ENCODE measurements around the gene RELT.

The RELT gene

DNA sequence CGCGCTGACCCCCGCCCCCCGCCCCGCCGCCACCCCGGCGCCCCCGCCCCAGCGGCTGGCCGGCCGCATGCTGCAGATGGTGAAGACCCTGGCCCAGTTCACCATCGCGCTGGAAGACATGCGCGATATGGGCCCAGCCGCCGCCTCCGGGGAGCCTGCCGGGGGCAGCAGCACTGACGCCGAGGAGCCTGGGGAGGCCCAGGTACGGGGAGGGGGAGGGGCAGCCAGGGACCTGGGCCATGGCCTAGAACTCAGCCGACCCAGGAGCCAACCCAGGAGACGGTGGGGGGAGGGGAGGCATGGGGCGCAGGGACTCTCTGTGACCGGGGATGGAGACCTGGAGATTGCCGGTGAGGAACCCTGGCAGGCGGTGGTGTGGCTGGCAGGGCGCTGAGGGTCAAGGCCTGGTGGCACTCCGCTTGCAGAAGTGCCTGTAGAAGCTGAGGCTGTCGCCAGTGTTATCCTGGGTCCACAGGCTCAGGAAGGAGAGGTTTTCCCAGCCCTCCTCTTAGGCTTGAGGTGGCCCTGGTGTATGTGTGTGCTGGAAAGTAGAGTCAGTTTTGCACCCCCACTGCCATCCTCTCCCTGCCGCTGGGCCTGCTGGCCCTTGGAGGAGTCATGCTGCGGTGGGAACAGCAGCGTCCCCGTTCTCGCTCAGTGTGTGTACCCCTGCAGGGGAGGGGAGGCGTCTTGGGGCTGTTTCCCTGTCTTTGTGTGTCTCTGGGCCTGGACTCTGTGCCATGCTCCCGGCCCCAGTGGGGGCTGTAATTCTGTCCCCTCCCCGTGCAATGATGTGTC is 32.9 kb upstream of the RELT start:
- no peak overlapping the region for H3K9ac ChIP-seq (ENCODE audit: insufficient read length)
- TF ChIP-seq EZH2 (IDR thresholded peaks at IDR 0.05) (no peak), FOXP2 (optimal IDR thresholded peaks at IDR 0.05; ENCODE audit: control extremely low read depth, extremely low read length, insufficient read depth) (no peak), POLR2AphosphoS5 (IDR thresholded peaks at IDR 0.05; ENCODE audit: borderline replicate concordance, low read depth, low read length) (no peak)
- H3K4me3 ChIP-seq = no peak overlapping the region
- DNase-seq (ENCODE audit: low read depth, low spot score) = no peak
- H3K36me3 ChIP-seq (ENCODE audit: insufficient read depth, low read length) = no peaks in the 10 kb centered on the region
- no peaks in the 10 kb centered on the region for H3K9me3 ChIP-seq (ENCODE audit: low read depth, low read length)
- H3K27ac ChIP-seq = no peak overlapping the region

DNA sequence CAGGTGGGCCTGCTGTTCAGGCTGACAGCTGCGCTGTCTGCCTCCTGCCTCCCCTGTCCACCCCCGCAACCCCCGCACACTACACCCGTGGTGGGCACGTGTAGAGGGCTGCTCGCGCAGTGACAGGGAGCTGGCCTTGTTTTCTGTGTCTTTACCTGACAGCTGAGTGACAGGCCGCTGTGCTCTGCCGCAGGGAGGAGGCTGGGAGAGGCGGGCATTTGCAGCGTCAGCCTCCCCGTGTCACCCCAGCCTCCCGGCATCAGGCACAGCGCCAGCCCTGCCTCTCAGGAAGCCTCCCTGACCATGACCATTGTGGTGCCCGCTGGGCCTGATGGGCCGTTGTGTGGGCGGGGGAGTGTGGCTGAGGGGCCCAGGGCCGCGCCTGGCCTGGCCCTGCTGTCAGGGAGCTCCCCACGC is 32.0 kb upstream of the RELT start:
- DNase-seq (ENCODE audit: low read depth, low spot score) = no peak
- H3K9me3 ChIP-seq (ENCODE audit: low read depth, low read length) = no peaks in the 10 kb centered on the region
- no peaks in the 10 kb centered on the region for H3K36me3 ChIP-seq (ENCODE audit: insufficient read depth, low read length)
- no peak overlapping the region for H3K27ac ChIP-seq
- no peak overlapping the region for H3K9ac ChIP-seq (ENCODE audit: insufficient read length)
- TF ChIP-seq FOXP2 (optimal IDR thresholded peaks at IDR 0.05; ENCODE audit: control extremely low read depth, extremely low read length, insufficient read depth) (no peak), EZH2 (IDR thresholded peaks at IDR 0.05) (no peak)
- no peak overlapping the region for H3K4me3 ChIP-seq

DNA sequence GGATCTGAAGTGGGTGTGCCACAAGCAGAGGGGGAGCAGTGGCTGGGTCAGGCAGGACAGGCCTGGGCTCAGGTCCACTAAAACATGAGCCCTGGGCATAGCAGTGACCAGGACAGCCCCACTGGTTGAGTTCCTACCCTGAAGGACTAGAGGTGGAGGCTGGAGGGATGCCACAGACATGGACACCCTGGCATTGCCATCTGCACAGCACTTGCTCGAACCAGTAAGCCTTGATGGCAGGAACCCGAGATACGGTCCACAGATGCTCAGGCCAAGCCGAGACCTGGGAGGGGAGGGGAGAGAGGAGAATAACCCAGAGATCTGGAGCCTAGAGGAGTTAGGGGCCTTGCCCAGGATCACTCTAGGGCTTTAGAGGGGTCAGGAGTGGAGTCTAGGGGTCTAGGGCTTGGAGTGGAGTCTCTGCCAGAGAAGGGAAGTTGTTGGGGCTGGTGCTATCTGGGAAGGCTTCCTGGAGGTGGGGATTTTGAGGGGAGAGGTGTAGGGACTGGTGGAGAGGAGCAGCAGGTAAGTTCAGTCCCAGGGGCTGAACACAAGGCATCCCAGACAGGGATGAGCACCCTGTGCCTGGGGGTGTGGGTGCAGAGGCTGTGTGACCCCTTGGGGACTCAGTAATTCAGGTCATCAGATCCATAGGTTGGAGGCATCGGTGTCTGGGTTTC is 30.6 kb upstream of the RELT start:
- Histone ChIP-seq H3K9ac (ENCODE audit: insufficient read length) (no peak overlapping the region), H3K27ac (no peak overlapping the region), H3K36me3 (ENCODE audit: insufficient read depth, low read length) (no peaks in the 10 kb centered on the region), H3K4me3 (no peak overlapping the region), H3K9me3 (ENCODE audit: low read depth, low read length) (no peaks in the 10 kb centered on the region)
- DNase-seq (ENCODE audit: low read depth, low spot score) = no peak
- TF ChIP-seq EZH2 (IDR thresholded peaks at IDR 0.05) (no peak), FOXP2 (optimal IDR thresholded peaks at IDR 0.05; ENCODE audit: control extremely low read depth, extremely low read length, insufficient read depth) (no peak), POLR2AphosphoS5 (IDR thresholded peaks at IDR 0.05; ENCODE audit: borderline replicate concordance, low read depth, low read length) (no peak)

DNA sequence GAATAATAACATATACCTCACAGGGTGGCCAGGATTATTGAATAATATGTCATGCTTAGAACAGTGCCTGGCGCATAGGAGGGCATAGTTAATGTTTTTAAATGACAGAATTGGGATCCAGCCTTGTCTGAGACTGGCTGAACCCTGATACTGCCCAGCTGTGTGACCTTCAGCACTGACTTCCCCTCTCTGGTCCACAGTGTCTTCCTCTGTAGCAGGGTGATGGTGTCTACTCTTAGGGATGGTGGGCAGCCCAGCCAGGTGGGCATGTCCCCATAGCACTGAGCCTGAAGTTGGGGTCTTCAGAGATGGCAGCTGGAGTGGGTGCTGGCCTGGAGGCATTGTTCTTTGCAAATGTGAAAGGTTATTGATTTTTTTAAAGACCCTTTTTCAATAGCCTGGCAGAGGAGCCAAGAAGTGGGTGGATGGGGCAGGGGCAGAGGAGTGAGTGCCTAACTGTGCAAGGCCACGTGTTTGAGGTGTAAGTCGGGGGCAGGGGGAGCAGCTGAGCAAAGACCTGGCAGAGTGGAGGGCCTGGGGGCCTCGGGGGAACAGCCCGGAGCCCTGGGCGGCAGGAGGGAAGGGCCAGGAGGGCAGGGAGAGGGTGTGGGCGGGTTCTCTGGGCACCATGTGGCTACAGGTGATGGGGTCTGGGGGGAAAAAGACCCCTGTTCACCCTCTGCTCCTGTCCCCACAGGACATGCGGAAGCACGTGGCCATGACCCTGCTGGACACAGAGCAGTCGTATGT is 29.8 kb upstream of the RELT start:
- H3K36me3 ChIP-seq (ENCODE audit: insufficient read depth, low read length) = no peaks in the 10 kb centered on the region
- H3K27ac ChIP-seq = no peak overlapping the region
- H3K9ac ChIP-seq (ENCODE audit: insufficient read length) = no peak overlapping the region
- H3K9me3 ChIP-seq (ENCODE audit: low read depth, low read length) = no peaks in the 10 kb centered on the region
- DNase-seq (ENCODE audit: low read depth, low spot score) = no peak
- no peak overlapping the region for H3K4me3 ChIP-seq
- TF ChIP-seq FOXP2 (optimal IDR thresholded peaks at IDR 0.05; ENCODE audit: control extremely low read depth, extremely low read length, insufficient read depth) (no peak), POLR2AphosphoS5 (IDR thresholded peaks at IDR 0.05; ENCODE audit: borderline replicate concordance, low read depth, low read length) (no peak), EZH2 (IDR thresholded peaks at IDR 0.05) (no peak)

DNA sequence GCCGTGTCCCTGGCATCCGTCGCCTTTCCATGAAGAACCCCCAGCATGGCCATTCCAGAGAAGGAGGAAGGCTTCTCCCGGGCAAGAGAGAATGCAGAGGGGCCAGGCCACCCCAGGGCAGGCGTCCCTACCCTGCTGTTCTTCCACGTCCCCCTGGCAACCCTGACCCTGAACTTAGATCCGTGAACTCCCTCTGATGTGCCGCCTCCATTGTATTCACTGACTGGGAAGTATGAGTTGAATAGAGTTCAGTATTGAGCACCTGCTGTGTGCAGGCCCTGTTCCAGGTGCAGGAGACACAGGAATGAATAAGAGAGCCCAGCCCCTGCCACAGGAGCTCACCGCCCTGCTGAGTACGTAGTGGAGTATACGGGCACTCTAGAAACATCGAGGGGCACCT is 29.1 kb upstream of the RELT start:
- DNase-seq (ENCODE audit: low read depth, low spot score) = no peak
- Histone ChIP-seq H3K27ac (no peak overlapping the region), H3K36me3 (ENCODE audit: insufficient read depth, low read length) (no peaks in the 10 kb centered on the region), H3K9ac (ENCODE audit: insufficient read length) (no peak overlapping the region), H3K4me3 (no peak overlapping the region), H3K9me3 (ENCODE audit: low read depth, low read length) (no peaks in the 10 kb centered on the region)
- no peak for TF ChIP-seq POLR2AphosphoS5 (IDR thresholded peaks at IDR 0.05; ENCODE audit: borderline replicate concordance, low read depth, low read length)
- TF ChIP-seq EZH2 (IDR thresholded peaks at IDR 0.05) = no peak
- TF ChIP-seq FOXP2 (optimal IDR thresholded peaks at IDR 0.05; ENCODE audit: control extremely low read depth, extremely low read length, insufficient read depth) = no peak

DNA sequence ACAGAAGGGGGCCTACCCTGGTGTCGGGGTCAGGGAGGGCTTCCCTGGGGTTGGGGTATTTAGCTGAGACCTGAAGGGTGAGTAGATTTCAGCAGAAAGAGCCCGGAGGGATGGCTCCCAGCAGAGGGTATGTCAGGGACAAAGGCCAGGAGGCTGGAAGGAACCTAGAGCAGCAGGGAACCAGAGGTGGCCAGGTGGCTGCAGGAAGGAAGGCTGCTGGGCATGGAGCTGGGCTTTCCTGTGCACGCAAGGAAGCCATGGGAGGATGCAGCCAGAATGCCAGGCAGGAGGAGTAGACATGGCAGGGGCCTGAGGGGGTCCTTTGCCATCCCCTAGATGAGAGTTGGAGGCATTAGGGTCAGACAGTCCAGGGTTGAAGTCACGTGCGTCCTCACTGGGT is 27.4 kb upstream of the RELT start:
- no peaks in the 10 kb centered on the region for H3K9me3 ChIP-seq (ENCODE audit: low read depth, low read length)
- H3K36me3 ChIP-seq (ENCODE audit: insufficient read depth, low read length) = no peaks in the 10 kb centered on the region
- no peak overlapping the region for H3K4me3 ChIP-seq
- H3K9ac ChIP-seq (ENCODE audit: insufficient read length) = no peak overlapping the region
- H3K27ac ChIP-seq = no peak overlapping the region
- no peak for DNase-seq (ENCODE audit: low read depth, low spot score)
- TF ChIP-seq EZH2 (IDR thresholded peaks at IDR 0.05) (no peak), POLR2AphosphoS5 (IDR thresholded peaks at IDR 0.05; ENCODE audit: borderline replicate concordance, low read depth, low read length) (no peak), FOXP2 (optimal IDR thresholded peaks at IDR 0.05; ENCODE audit: control extremely low read depth, extremely low read length, insufficient read depth) (no peak)

DNA sequence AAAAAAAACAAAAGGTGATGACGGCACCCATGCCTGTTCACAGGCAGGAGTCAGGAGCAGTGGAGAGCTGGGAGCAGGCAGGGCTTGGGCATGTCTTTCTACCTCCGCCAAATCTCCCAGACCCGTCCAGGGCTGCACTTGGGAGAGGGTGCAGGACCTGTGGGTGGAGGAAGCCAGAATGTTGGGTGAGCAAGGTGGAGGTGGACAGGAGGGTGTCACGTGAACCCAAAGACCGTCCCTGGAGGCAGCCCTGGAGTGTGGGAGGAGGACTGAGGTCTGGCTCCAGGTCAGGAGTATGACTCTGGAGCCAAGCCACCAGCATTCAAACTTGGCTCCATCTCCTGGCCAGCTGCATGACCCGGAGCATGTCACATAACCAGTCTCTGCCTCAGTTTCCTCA is 26.6 kb upstream of the RELT start:
- H3K9ac ChIP-seq (ENCODE audit: insufficient read length) = no peak overlapping the region
- TF ChIP-seq POLR2AphosphoS5 (IDR thresholded peaks at IDR 0.05; ENCODE audit: borderline replicate concordance, low read depth, low read length) (no peak), EZH2 (IDR thresholded peaks at IDR 0.05) (no peak), FOXP2 (optimal IDR thresholded peaks at IDR 0.05; ENCODE audit: control extremely low read depth, extremely low read length, insufficient read depth) (no peak)
- no peaks in the 10 kb centered on the region for H3K36me3 ChIP-seq (ENCODE audit: insufficient read depth, low read length)
- no peak overlapping the region for H3K4me3 ChIP-seq
- H3K27ac ChIP-seq = no peak overlapping the region
- no peaks in the 10 kb centered on the region for H3K9me3 ChIP-seq (ENCODE audit: low read depth, low read length)
- DNase-seq (ENCODE audit: low read depth, low spot score) = no peak

DNA sequence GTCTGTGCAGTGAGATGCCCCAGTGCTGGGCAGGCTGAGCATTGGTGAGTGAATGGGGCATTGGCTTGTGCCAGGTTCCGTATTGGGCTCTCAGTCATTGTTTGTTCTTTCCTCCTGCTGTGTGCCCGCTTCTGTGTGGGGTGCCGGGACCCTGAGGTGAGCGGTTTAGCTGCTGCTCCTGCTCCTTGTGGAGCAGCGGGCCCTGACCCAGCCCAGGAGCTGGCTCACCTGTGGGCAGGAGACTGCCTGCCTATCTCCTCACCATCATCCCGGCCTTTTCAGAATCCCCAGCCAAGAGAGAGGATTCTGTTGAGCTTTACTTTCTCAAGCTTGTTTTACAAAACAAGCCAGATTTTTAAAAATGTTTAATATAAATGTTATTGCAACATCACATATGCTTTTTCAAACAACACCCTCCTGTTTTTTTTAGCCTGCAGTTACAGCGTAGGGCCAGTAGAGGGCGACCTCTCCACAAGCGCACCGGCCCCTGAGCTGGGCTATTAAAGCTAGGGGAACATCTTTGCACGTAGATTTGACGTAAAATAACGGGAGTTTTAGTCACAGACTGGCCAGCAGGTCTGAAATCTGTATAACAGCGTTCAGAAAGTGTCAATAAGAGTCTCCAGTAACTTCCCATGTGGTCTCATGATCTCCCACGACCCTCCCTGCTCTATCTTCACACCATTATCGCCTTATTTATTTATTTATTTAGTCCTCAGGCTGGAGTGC is 25.1 kb upstream of the RELT start:
- H3K4me3 ChIP-seq = no peak overlapping the region
- no peaks in the 10 kb centered on the region for H3K36me3 ChIP-seq (ENCODE audit: insufficient read depth, low read length)
- DNase-seq (ENCODE audit: low read depth, low spot score) = no peak
- no peak overlapping the region for H3K9ac ChIP-seq (ENCODE audit: insufficient read length)
- H3K9me3 ChIP-seq (ENCODE audit: low read depth, low read length) = no peaks in the 10 kb centered on the region
- no peak overlapping the region for H3K27ac ChIP-seq
- TF ChIP-seq POLR2AphosphoS5 (IDR thresholded peaks at IDR 0.05; ENCODE audit: borderline replicate concordance, low read depth, low read length) (no peak), FOXP2 (optimal IDR thresholded peaks at IDR 0.05; ENCODE audit: control extremely low read depth, extremely low read length, insufficient read depth) (no peak), EZH2 (IDR thresholded peaks at IDR 0.05) (no peak)

All from SK-N-MC (cell line).